HEK293 (cell line): ENCODE results near the gene CDX2.

Experiments
- CTCF ChIA-PET: fragments of 350-600 bp; formaldehyde crosslinking; extraction: SDS; loops from one replicate; lab custom pipeline; 2021; ENCODE audit warnings: antibody characterized with exemption; lab: Yijun Ruan, JAX
- POLR2A ChIA-PET: fragments of 300-600 bp; formaldehyde crosslinking; extraction: SDS; loops from one replicate; lab custom pipeline; 2020; ENCODE audit warnings: antibody characterized with exemption, inconsistent platforms; lab: Yijun Ruan, JAX
- H3K27ac ChIP-seq: fragments of 200-500 bp; sonication (Bioruptor generic); 2 replicates; pipeline ENCODE4 v1.5.1; 2014; ENCODE audit warnings: low read depth, low read length, control low read depth, inconsistent platforms; ENCODE audit errors: extremely low read depth
- H3K36me3 ChIP-seq, 2 experiments: fragments of 200-500 bp in 1 of 2; sonication (Bioruptor generic) in 1 of 2; 1 replicate in 1 of 2; 2 replicates in 1 of 2; pipeline ENCODE4 v1.5.1; 2014 to 2017; ENCODE audit warnings: inconsistent platforms in 2 of 2, low read length in 2 of 2; ENCODE audit not compliant: control insufficient read depth in 2 of 2, insufficient read depth in 1 of 2
- H3K4me1 ChIP-seq: fragments of 200-500 bp; sonication (Bioruptor generic); 2 replicates; pipeline ENCODE4 v1.5.1; 2014; ENCODE audit warnings: mild to moderate bottlenecking, low read length, inconsistent platforms; ENCODE audit not compliant: control insufficient read depth, insufficient read depth
- H3K4me3 ChIP-seq: 2 replicates; pipeline ENCODE4 v1.5.1; 2011; ENCODE audit warnings: low read depth, mild to moderate bottlenecking, control low read depth, low read length, moderate library complexity
- H3K9me3 ChIP-seq: fragments of 200-500 bp; sonication (Bioruptor generic); 2 replicates; pipeline ENCODE4 v1.5.1; 2014; ENCODE audit warnings: low read depth, low read length, inconsistent platforms; ENCODE audit not compliant: control insufficient read depth, insufficient read depth
- GFI1B ChIP-seq: fragments of 450-650 bp; formaldehyde crosslinking; IDR thresholded peaks from 2 replicates; pipeline ENCODE4 v1.5.1; 2016; ENCODE audit warnings: missing biosample characterization, missing genetic modification characterization
- GLI2 ChIP-seq: fragments of 450-650 bp; formaldehyde crosslinking; IDR thresholded peaks from 2 replicates; pipeline ENCODE4; 2017; ENCODE audit warnings: missing biosample characterization, missing genetic modification characterization, low read depth, borderline replicate concordance
- KLF8 ChIP-seq: fragments of 450-650 bp; formaldehyde crosslinking; IDR thresholded peaks from 2 replicates; pipeline ENCODE4 v1.5.1; 2016; ENCODE audit warnings: missing biosample characterization, missing genetic modification characterization
- ZBTB17 ChIP-seq: fragments of 450-650 bp; formaldehyde crosslinking; IDR thresholded peaks from 2 replicates; pipeline ENCODE4 v1.5.1; 2016; ENCODE audit warnings: missing biosample characterization, missing genetic modification characterization
- ZFP69B ChIP-seq: fragments of 450-650 bp; formaldehyde crosslinking; IDR thresholded peaks from 2 replicates; pipeline ENCODE4 v1.5.1; 2016; ENCODE audit warnings: missing biosample characterization, missing genetic modification characterization
- ZNF112 ChIP-seq: fragments of 450-650 bp; formaldehyde crosslinking; IDR thresholded peaks from 2 replicates; pipeline ENCODE4 v1.5.0; 2017; ENCODE audit warnings: missing biosample characterization, missing genetic modification characterization
- ZNF214 ChIP-seq: fragments of 450-650 bp; formaldehyde crosslinking; IDR thresholded peaks from 2 replicates; pipeline ENCODE4 v1.5.1; 2017; ENCODE audit warnings: missing biosample characterization, mild to moderate bottlenecking, missing genetic modification characterization, borderline replicate concordance
- ZNF221 ChIP-seq: fragments of 450-650 bp; formaldehyde crosslinking; IDR thresholded peaks from 2 replicates; pipeline ENCODE4 v1.5.1; 2017; ENCODE audit warnings: missing biosample characterization, missing genetic modification characterization, borderline replicate concordance
- ZNF37A ChIP-seq: fragments of 450-650 bp; IDR thresholded peaks from 2 replicates; pipeline ENCODE4 v1.5.1; 2018; ENCODE audit warnings: missing biosample characterization, missing genetic modification characterization
- ZNF510 ChIP-seq: fragments of 450-650 bp; formaldehyde crosslinking; IDR thresholded peaks from 2 replicates; pipeline ENCODE4 v1.5.1; 2018; ENCODE audit warnings: mild to moderate bottlenecking, missing genetic modification characterization, missing biosample characterization; ENCODE audit not compliant: insufficient replicate concordance
- ZNF658 ChIP-seq: fragments of 450-650 bp; formaldehyde crosslinking; IDR thresholded peaks from 2 replicates; pipeline ENCODE4; 2016; ENCODE audit warnings: missing biosample characterization, missing genetic modification characterization
- ZNF768 ChIP-seq: fragments of 450-650 bp; formaldehyde crosslinking; IDR thresholded peaks from 2 replicates; pipeline ENCODE4 v1.5.1; 2018; ENCODE audit warnings: missing biosample characterization, mild to moderate bottlenecking, missing genetic modification characterization
- TF ChIP-seq, protein P1 (sequence below): fragments of 450-650 bp; formaldehyde crosslinking; optimal IDR thresholded peaks from 2 replicates; pipeline ENCODE3; 2016; ENCODE audit warnings: missing biosample characterization, mild to moderate bottlenecking, missing genetic modification characterization
- TF ChIP-seq, protein P2 (sequence below): fragments of 450-650 bp; formaldehyde crosslinking; IDR thresholded peaks from 2 replicates; pipeline ENCODE4 v1.5.1; 2016; ENCODE audit warnings: missing biosample characterization, missing genetic modification characterization
- TF ChIP-seq, protein P3 (sequence below): fragments of 450-650 bp; formaldehyde crosslinking; IDR thresholded peaks from 2 replicates; pipeline ENCODE4 v1.5.1; 2016; ENCODE audit warnings: missing biosample characterization, missing genetic modification characterization
- TF ChIP-seq, protein P4 (sequence below): fragments of 450-650 bp; formaldehyde crosslinking; IDR thresholded peaks from 2 replicates; pipeline ENCODE4 v1.5.1; 2016; ENCODE audit warnings: missing biosample characterization, missing genetic modification characterization
- TF ChIP-seq, protein P5 (sequence below): fragments of 450-650 bp; formaldehyde crosslinking; IDR thresholded peaks from 2 replicates; pipeline ENCODE4 v1.5.1; 2016; ENCODE audit warnings: missing biosample characterization, missing genetic modification characterization

The CDX2 gene

GRCh38 chr13:27921421-27921960, 47.6 kb downstream of the CDX2 start:
- H3K27ac ChIP-seq, result no peak overlapping the region
- H3K36me3 ChIP-seq, result peaks cover 0 to 7% of the 10 kb centered on the region in 2 experiments; a peak in 1 of 3 replicates
- H3K9me3 ChIP-seq, result no peaks in the 10 kb centered on the region
- ChIA-PET POLR2A (interaction anchor here (1.3 kb wide), 1 partner anchor 91 kb away, joined by 3 read pairs; no protein-coding TSS in a partner anchor), CTCF (interaction anchor here (0.6 kb wide), 1 partner anchor 32 kb away, joined by 3 read pairs; no protein-coding TSS in a partner anchor)
- TF ChIP-seq, protein P1, sequence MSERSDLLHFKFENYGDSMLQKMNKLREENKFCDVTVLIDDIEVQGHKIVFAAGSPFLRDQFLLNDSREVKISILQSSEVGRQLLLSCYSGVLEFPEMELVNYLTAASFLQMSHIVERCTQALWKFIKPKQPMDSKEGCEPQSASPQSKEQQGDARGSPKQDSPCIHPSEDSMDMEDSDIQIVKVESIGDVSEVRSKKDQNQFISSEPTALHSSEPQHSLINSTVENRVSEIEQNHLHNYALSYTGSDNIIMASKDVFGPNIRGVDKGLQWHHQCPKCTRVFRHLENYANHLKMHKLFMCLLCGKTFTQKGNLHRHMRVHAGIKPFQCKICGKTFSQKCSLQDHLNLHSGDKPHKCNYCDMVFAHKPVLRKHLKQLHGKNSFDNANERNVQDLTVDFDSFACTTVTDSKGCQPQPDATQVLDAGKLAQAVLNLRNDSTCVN (tag by site-specific recombination), result no peak
- TF ChIP-seq ZFP69B (tag by site-specific recombination), result no peak
- no peak for TF ChIP-seq ZBTB17 (tag by site-specific recombination)
- TF ChIP-seq ZNF658 (tag by site-specific recombination), result no peak
- TF ChIP-seq, protein P2, sequence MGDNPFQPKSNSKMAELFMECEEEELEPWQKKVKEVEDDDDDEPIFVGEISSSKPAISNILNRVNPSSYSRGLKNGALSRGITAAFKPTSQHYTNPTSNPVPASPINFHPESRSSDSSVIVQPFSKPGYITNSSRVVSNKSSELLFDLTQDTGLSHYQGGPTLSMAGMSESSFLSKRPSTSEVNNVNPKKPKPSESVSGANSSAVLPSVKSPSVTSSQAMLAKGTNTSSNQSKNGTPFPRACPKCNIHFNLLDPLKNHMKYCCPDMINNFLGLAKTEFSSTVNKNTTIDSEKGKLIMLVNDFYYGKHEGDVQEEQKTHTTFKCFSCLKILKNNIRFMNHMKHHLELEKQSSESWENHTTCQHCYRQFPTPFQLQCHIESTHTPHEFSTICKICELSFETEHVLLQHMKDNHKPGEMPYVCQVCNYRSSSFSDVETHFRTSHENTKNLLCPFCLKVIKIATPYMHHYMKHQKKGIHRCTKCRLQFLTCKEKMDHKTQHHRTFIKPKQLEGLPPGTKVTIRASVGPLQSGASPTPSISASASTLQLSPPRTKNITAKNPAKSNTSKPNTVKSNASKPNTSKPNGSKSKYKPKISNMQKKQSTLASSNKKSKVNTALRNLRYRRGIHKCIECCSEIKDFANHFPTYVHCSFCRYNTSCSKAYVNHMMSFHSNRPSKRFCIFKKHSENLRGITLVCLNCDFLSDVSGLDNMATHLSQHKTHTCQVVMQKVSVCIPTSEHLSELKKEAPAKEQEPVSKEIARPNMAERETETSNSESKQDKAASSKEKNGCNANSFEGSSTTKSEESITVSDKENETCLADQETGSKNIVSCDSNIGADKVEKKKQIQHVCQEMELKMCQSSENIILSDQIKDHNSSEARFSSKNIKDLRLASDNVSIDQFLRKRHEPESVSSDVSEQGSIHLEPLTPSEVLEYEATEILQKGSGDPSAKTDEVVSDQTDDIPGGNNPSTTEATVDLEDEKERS, result no peak
- TF ChIP-seq ZNF221 (tag by site-specific recombination), result no peak
- TF ChIP-seq ZNF510 (tag by site-specific recombination), result no peak
- TF ChIP-seq KLF8 (tag by site-specific recombination), result no peak
- no peak for TF ChIP-seq GFI1B
- TF ChIP-seq ZNF768, result no peak
- TF ChIP-seq, protein P3, sequence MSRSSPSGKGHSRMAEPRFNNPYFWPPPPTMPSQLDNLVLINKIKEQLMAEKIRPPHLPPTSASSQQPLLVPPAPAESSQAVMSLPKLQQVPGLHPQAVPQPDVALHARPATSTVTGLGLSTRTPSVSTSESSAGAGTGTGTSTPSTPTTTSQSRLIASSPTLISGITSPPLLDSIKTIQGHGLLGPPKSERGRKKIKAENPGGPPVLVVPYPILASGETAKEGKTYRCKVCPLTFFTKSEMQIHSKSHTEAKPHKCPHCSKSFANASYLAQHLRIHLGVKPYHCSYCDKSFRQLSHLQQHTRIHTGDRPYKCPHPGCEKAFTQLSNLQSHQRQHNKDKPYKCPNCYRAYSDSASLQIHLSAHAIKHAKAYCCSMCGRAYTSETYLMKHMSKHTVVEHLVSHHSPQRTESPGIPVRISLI (tag by site-specific recombination), result no peak
- no peak overlapping the region; the same call in 1 of the 2 replicates for H3K4me3 ChIP-seq
- H3K4me1 ChIP-seq, result no peaks in the 10 kb centered on the region

GRCh38 chr13:27920677-27921420, 48.3 kb downstream of the CDX2 start:
- CTCF ChIA-PET, result interaction anchor here (0.6 kb wide), 1 partner anchor 94 kb away, joined by 3 read pairs; no protein-coding TSS in a partner anchor
- peak overlapping the region; percentile 48 for H3K4me3 ChIP-seq
- no peaks in the 10 kb centered on the region for H3K9me3 ChIP-seq
- POLR2A ChIA-PET, result interaction anchor here (1.3 kb wide), 1 partner anchor 90 kb away, joined by 3 read pairs; no protein-coding TSS in a partner anchor
- H3K36me3 ChIP-seq, result peaks cover 0 to 6% of the 10 kb centered on the region in 2 experiments; a peak in 1 of 3 replicates
- no peaks in the 10 kb centered on the region for H3K4me1 ChIP-seq
- H3K27ac ChIP-seq, result no peak overlapping the region
- TF ChIP-seq ZNF37A (no peak), ZNF112 (tag by site-specific recombination) (no peak), GLI2 (tag by site-specific recombination) (no peak), ZNF214 (tag by site-specific recombination) (no peak)
- TF ChIP-seq, protein P4, sequence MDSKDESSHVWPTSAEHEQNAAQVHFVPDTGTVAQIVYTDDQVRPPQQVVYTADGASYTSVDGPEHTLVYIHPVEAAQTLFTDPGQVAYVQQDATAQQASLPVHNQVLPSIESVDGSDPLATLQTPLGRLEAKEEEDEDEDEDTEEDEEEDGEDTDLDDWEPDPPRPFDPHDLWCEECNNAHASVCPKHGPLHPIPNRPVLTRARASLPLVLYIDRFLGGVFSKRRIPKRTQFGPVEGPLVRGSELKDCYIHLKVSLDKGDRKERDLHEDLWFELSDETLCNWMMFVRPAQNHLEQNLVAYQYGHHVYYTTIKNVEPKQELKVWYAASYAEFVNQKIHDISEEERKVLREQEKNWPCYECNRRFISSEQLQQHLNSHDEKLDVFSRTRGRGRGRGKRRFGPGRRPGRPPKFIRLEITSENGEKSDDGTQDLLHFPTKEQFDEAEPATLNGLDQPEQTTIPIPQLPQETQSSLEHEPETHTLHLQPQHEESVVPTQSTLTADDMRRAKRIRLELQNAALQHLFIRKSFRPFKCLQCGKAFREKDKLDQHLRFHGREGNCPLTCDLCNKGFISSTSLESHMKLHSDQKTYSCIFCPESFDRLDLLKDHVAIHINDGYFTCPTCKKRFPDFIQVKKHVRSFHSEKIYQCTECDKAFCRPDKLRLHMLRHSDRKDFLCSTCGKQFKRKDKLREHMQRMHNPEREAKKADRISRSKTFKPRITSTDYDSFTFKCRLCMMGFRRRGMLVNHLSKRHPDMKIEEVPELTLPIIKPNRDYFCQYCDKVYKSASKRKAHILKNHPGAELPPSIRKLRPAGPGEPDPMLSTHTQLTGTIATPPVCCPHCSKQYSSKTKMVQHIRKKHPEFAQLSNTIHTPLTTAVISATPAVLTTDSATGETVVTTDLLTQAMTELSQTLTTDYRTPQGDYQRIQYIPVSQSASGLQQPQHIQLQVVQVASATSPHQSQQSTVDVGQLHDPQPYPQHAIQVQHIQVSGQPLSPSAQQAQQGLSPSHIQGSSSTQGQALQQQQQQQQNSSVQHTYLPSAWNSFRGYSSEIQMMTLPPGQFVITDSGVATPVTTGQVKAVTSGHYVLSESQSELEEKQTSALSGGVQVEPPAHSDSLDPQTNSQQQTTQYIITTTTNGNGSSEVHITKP (tag by site-specific recombination), result 0 out of 2 replicates have a peak, but pooled peaks have one; percentile 2
- TF ChIP-seq, protein P5, sequence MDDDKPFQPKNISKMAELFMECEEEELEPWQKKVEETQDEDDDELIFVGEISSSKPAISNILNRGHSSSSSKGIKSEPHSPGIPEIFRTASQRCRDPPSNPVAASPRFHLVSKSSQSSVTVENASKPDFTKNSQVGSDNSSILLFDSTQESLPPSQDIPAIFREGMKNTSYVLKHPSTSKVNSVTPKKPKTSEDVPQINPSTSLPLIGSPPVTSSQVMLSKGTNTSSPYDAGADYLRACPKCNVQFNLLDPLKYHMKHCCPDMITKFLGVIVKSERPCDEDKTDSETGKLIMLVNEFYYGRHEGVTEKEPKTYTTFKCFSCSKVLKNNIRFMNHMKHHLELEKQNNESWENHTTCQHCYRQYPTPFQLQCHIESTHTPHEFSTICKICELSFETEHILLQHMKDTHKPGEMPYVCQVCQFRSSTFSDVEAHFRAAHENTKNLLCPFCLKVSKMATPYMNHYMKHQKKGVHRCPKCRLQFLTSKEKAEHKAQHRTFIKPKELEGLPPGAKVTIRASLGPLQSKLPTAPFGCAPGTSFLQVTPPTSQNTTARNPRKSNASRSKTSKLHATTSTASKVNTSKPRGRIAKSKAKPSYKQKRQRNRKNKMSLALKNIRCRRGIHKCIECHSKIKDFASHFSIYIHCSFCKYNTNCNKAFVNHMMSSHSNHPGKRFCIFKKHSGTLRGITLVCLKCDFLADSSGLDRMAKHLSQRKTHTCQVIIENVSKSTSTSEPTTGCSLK (tag by site-specific recombination), result no peak
- TF ChIP-seq, all 188 proteins: peak for 1
